Nephron (organoid): ENCODE results near the gene LIN7B.

Experiments used
- H3K27ac Mint-ChIP-seq, 3 experiments: 2 replicates each; pipeline ENCODE4 v1.8.0; 2020; ENCODE audit warnings: mixed read lengths in 3 of 3, mild to moderate bottlenecking in 2 of 3, moderate library complexity in 1 of 3
- H3K27me3 Mint-ChIP-seq: 2 replicates; pipeline ENCODE4 v1.8.0; 2021; ENCODE audit warnings: low read depth, mild to moderate bottlenecking, moderate library complexity, mixed read lengths
- H3K36me3 Mint-ChIP-seq: 2 replicates; pipeline ENCODE4 v1.8.0; 2020; ENCODE audit warnings: low read depth, mixed read lengths
- H3K4me1 Mint-ChIP-seq: 2 replicates; pipeline ENCODE4 v1.8.0; 2020; ENCODE audit warnings: mixed read lengths
- H3K4me3 Mint-ChIP-seq, 3 experiments: 2 replicates each; pipeline ENCODE4 v1.8.0; 2020; ENCODE audit warnings: mild to moderate bottlenecking in 3 of 3, mixed read lengths in 3 of 3, moderate library complexity in 2 of 3
- H3K9me3 Mint-ChIP-seq: 2 replicates; pipeline ENCODE4 v1.8.0; 2020; ENCODE audit warnings: mixed read lengths
- CTCF ChIP-seq, 3 experiments: fragments of 200-600 bp; sonication (generic); IDR thresholded peaks; one replicate each; pipeline ENCODE4 v1.5.0; 2021; ENCODE audit warnings: antibody characterized with exemption in 3 of 3; ENCODE audit not compliant: unreplicated experiment in 3 of 3

LIN7B gene

GRCh38 chr19:49132974-49133609 is 18.9 kb downstream of the LIN7B start:
- H3K36me3 Mint-ChIP-seq: peaks cover 33% of the 10 kb centered on the region
- TF ChIP-seq CTCF (IDR thresholded peaks at IDR 0.05; ENCODE audit: unreplicated experiment in 3 of 3): no peak

GRCh38 chr19:49133621-49134454 is 19.7 kb downstream of the LIN7B start:
- Mint-ChIP-seq H3K4me1 (peaks cover 14% of the 10 kb centered on the region), H3K27ac (no peak overlapping the region), H3K4me3 (no peak overlapping the region), H3K36me3 (peaks cover 33% of the 10 kb centered on the region), H3K27me3 (no peaks in the 10 kb centered on the region), H3K9me3 (peaks cover 4% of the 10 kb centered on the region)
- TF ChIP-seq CTCF (IDR thresholded peaks at IDR 0.05; ENCODE audit: unreplicated experiment in 3 of 3): no peak

More at GRCh38 chr19:49132974-49133609, 18.9 kb downstream of the LIN7B start:
- Mint-ChIP-seq H3K4me1 (peaks cover 20% of the 10 kb centered on the region), H3K9me3 (peaks cover 4% of the 10 kb centered on the region), H3K27ac (no peak overlapping the region), H3K27me3 (no peaks in the 10 kb centered on the region), H3K4me3 (no peak overlapping the region)

GRCh38 chr19:49135686-49136085 is 21.5 kb downstream of the LIN7B start:
- no peaks in the 10 kb centered on the region for H3K27me3 Mint-ChIP-seq
- H3K4me3 Mint-ChIP-seq: no peak overlapping the region
- H3K9me3 Mint-ChIP-seq: peaks cover 4% of the 10 kb centered on the region
- no peak overlapping the region for H3K27ac Mint-ChIP-seq
- peaks cover 10% of the 10 kb centered on the region for H3K4me1 Mint-ChIP-seq
- H3K36me3 Mint-ChIP-seq: peaks cover 33% of the 10 kb centered on the region
- TF ChIP-seq CTCF (IDR thresholded peaks at IDR 0.05; ENCODE audit: unreplicated experiment in 3 of 3): no peak

- Mint-ChIP-seq H3K4me3 (peak overlapping the region in 1 of 3 experiments; percentile 17), H3K27me3 (peaks cover 6% of the 10 kb centered on the region), H3K4me1 (peaks cover 15% of the 10 kb centered on the region), H3K36me3 (peaks cover 33% of the 10 kb centered on the region), H3K9me3 (peaks cover 4% of the 10 kb centered on the region), H3K27ac (no peak overlapping the region)
- TF ChIP-seq CTCF (IDR thresholded peaks at IDR 0.05; ENCODE audit: unreplicated experiment in 3 of 3): no peak
These were observed 22.6 kb downstream of the LIN7B start for GRCh38 chr19:49136771-49137171.

GRCh38 chr19:49140951-49141350 is 26.8 kb downstream of the LIN7B start:
- peaks cover 34% of the 10 kb centered on the region for H3K4me1 Mint-ChIP-seq
- H3K27me3 Mint-ChIP-seq: peaks cover 6% of the 10 kb centered on the region
- H3K27ac Mint-ChIP-seq: no peak overlapping the region
- peaks cover 12% of the 10 kb centered on the region for H3K36me3 Mint-ChIP-seq
- H3K9me3 Mint-ChIP-seq: peaks cover 4% of the 10 kb centered on the region
- no peak for TF ChIP-seq CTCF (IDR thresholded peaks at IDR 0.05; ENCODE audit: unreplicated experiment in 3 of 3)
- H3K4me3 Mint-ChIP-seq: peak overlapping the region; percentile 67 to 79 (median 77)
